HG03457 (cell line): Measurements from ENCODE around the gene TNFAIP8L3.
"Not testable (repeated sequence)": the region's sequence is repeated elsewhere in the genome, so short reads cannot be mapped to it uniquely, and the experiment has no call there.

Source experiments
- ATAC-seq: cut with Tn5 transposase; IDR thresholded peaks from one replicate; pipeline ENCODE4 v1.9.1; 2021; ENCODE audit warnings: moderate number of reproducible peaks; ENCODE audit not compliant: unreplicated experiment

TNFAIP8L3 gene

GRCh38 chr15:51094606-51095569, at the start of gene TNFAIP8L3:
Gene TNFAIP8L3, minus strand, starts transcription at chr15:51094906. Its CDS starts 311 bp downstream, at chr15:51094595.
- no peak for ATAC-seq

- no peak for ATAC-seq
These were observed 49.4 kb upstream of the TNFAIP8L3 start for GRCh38 chr15:51144021-51144532.

GRCh38 chr15:51140347-51140746, 45.6 kb upstream of the TNFAIP8L3 start:
- ATAC-seq: not testable (repeated sequence)

- ATAC-seq: no peak
These were observed 44.4 kb upstream of the TNFAIP8L3 start for GRCh38 chr15:51139091-51139490.

- no peak for ATAC-seq
These were observed 43.2 kb upstream of the TNFAIP8L3 start for GRCh38 chr15:51137880-51138430.

- ATAC-seq: no peak
These were observed 42.3 kb upstream of the TNFAIP8L3 start for GRCh38 chr15:51137024-51137423.

GRCh38 chr15:51135276-51135675, 40.6 kb upstream of the TNFAIP8L3 start:
- ATAC-seq: no peak

- ATAC-seq: no peak
These were observed 39.9 kb upstream of the TNFAIP8L3 start for GRCh38 chr15:51134416-51135199.

- no peak for ATAC-seq
These were observed 38.5 kb upstream of the TNFAIP8L3 start for GRCh38 chr15:51133140-51133765.

- no peak for ATAC-seq
These were observed 37.9 kb upstream of the TNFAIP8L3 start for GRCh38 chr15:51132384-51133139.

GRCh38 chr15:51131596-51132290, 37.0 kb upstream of the TNFAIP8L3 start:
- no peak for ATAC-seq

- no peak for ATAC-seq
These were observed 35.6 kb upstream of the TNFAIP8L3 start for GRCh38 chr15:51130344-51130743.

- ATAC-seq: no peak
These were observed 35.0 kb upstream of the TNFAIP8L3 start for GRCh38 chr15:51129535-51130188.

GRCh38 chr15:51128701-51129100, 34.0 kb upstream of the TNFAIP8L3 start:
- no peak for ATAC-seq

- ATAC-seq: no peak
These were observed 32.1 kb upstream of the TNFAIP8L3 start for GRCh38 chr15:51126842-51127241.

- not testable (repeated sequence) for ATAC-seq
These were observed 28.3 kb upstream of the TNFAIP8L3 start for GRCh38 chr15:51123002-51123401.

- ATAC-seq: no peak
These were observed 27.0 kb upstream of the TNFAIP8L3 start for GRCh38 chr15:51121631-51122225.

GRCh38 chr15:51121118-51121517, 26.4 kb upstream of the TNFAIP8L3 start:
- ATAC-seq: no peak
